Osteocyte (in vitro differentiated cells): ENCODE measurements around the gene STX5. TPM values are rescaled to one million over a fixed set of nuclear protein-coding genes. Genes with fewer than 3 reads are reported as not detected.

Experiments used
- DNase-seq: peaks from one replicate; pipeline ENCODE4 v3.0.0; 2021; ENCODE audit warnings: mixed read lengths; ENCODE audit not compliant: unreplicated experiment; ENCODE audit errors: extremely low spot score
- H3K27ac Mint-ChIP-seq: one replicate; pipeline ENCODE4 v1.8.0; 2021; ENCODE audit warnings: mild to moderate bottlenecking, mixed read lengths; ENCODE audit not compliant: unreplicated experiment
- H3K27me3 Mint-ChIP-seq: one replicate; pipeline ENCODE4 v1.8.0; 2021; ENCODE audit warnings: mixed read lengths; ENCODE audit not compliant: unreplicated experiment
- H3K36me3 Mint-ChIP-seq: one replicate; pipeline ENCODE4 v1.8.0; 2021; ENCODE audit warnings: mixed read lengths; ENCODE audit not compliant: unreplicated experiment
- H3K4me1 Mint-ChIP-seq: one replicate; pipeline ENCODE4 v1.8.0; 2021; ENCODE audit warnings: mixed read lengths; ENCODE audit not compliant: unreplicated experiment
- H3K4me3 Mint-ChIP-seq: one replicate; pipeline ENCODE4 v1.8.0; 2021; ENCODE audit warnings: mild to moderate bottlenecking, moderate library complexity, mixed read lengths; ENCODE audit not compliant: unreplicated experiment
- H3K9me3 Mint-ChIP-seq: one replicate; pipeline ENCODE4 v1.8.0; 2021; ENCODE audit warnings: mixed read lengths; ENCODE audit not compliant: unreplicated experiment
- total RNA-seq: library from RNA; stranded (reverse); gene quantifications from 2 replicates; pipeline ENCODE4 v1.2.1, GENCODE V29; 2021
- TF ChIP-seq, protein P1 (sequence below): fragments of 200-600 bp; sonication (generic); IDR thresholded peaks from 2 replicates; pipeline ENCODE4 v1.5.0; 2021; ENCODE audit warnings: antibody characterized with exemption, mild to moderate bottlenecking, moderate library complexity

STX5 gene
- total RNA-seq, 1 donor from 2014 or later, result 71.0 TPM

DNA sequence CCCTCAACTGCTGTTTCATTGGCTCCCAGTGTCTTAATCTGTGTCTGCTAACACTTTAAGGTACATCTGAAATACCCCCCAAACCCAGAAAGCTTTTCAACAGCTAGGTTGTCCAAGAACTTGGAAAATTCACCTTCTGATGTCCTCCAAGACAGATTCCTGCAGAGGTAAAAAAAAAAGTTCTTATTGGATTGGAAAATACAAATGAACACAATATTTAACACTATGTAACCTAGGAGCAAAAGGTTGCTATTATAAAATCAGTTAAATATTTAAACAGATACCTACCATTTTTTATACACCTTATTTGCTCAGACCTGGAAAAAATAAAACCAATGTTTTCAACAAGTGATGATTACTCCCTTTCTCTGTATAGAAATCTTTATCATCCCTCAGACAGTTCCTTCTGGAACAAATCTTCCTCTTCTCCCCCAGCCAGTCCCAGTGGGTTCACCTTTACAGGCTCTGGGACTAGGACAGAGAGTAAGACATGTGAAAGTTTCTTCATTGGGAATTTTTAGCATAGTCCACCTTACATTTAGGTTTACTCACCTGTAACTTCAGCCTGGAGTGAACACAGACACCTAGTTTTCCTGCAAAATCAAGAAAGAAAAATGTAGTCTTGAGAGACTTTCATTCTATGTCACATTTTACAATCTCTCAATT is 20.8 kb upstream of the STX5 start:
- no peak for DNase-seq
- H3K4me3 Mint-ChIP-seq, result no peak overlapping the region
- no peak overlapping the region for H3K27ac Mint-ChIP-seq
- TF ChIP-seq, protein P1, sequence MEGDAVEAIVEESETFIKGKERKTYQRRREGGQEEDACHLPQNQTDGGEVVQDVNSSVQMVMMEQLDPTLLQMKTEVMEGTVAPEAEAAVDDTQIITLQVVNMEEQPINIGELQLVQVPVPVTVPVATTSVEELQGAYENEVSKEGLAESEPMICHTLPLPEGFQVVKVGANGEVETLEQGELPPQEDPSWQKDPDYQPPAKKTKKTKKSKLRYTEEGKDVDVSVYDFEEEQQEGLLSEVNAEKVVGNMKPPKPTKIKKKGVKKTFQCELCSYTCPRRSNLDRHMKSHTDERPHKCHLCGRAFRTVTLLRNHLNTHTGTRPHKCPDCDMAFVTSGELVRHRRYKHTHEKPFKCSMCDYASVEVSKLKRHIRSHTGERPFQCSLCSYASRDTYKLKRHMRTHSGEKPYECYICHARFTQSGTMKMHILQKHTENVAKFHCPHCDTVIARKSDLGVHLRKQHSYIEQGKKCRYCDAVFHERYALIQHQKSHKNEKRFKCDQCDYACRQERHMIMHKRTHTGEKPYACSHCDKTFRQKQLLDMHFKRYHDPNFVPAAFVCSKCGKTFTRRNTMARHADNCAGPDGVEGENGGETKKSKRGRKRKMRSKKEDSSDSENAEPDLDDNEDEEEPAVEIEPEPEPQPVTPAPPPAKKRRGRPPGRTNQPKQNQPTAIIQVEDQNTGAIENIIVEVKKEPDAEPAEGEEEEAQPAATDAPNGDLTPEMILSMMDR, result no peak
- H3K27me3 Mint-ChIP-seq, result no peaks in the 10 kb centered on the region
- H3K9me3 Mint-ChIP-seq, result no peaks in the 10 kb centered on the region
- H3K4me1 Mint-ChIP-seq, result peaks cover 40% of the 10 kb centered on the region
- H3K36me3 Mint-ChIP-seq, result peaks cover 37% of the 10 kb centered on the region

DNA sequence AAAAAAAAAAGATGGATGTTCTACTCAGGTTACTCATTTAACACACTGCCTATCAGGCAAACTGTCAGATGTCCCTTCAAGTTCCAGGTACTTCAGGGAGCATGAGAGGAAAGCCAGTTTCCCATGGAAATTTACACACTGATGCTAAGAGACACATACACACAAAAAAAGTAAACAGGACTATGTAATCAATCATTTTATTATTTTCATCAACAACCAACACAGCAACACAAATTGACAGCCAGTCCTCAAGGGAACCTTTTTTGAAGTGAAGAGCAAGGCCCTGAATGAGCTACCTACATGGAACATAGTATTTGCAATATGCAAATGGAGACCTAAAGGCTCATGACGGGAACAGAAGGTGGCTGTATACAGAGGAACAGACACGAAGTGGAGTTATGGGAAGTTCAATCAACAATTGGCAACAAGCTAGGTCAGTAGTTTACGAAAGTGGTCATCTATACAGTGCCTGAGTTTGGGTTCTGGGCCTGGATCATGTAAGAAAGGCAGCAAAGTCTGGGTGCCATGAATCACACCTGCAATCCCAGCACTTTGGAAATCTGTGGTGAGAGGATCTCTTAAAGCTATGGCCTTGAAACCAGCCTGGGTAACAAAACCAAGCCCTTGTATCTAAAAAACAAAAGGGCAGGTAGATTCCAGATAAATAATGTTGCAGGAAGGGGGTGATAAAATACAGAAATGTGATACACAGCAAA is 20.1 kb upstream of the STX5 start:
- H3K4me1 Mint-ChIP-seq, result peaks cover 34% of the 10 kb centered on the region
- H3K4me3 Mint-ChIP-seq, result no peak overlapping the region
- no peak overlapping the region for H3K27ac Mint-ChIP-seq

DNA sequence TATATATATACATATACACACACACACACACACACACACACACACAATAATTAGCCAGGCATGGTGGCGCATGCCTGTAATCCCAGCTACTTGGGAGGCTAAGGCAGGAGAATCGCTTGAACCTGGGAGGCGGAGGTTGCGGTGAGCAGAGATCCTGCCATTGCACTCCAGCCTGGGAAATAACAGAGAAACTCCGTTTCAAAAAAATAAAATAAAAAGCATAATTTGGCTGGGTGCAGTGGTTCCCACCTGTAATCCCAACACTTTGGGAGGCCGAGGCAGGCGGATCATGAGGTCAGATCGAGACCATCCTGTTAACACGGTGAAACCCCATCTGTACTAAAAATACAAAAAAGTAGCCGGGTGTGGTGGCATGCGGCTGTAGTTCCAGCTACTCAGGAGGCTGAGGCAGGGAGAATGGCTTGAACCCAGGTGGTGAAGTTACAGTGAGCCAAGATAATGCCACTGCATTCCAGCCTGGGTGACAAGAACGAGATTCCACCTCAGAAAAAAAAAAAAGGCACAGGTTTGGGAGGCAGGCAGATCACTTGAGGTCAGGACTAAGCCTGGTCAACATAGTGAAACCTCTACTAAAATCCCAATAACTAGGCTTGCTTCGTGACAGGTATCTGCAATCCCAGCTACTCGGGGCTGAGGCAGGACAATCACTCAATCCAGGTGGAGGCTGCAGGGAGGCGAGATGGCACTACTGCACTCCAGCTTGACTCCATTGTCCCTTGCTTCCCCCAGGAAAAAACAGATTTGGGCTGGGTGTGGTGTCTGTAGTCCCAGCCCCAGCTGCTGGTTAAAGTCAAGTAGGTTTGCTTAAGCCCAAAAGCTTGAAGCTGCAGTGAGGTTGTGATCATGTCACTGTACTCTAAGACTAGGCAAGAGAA is 19.3 kb upstream of the STX5 start:
- Mint-ChIP-seq H3K9me3 (no peaks in the 10 kb centered on the region), H3K27me3 (no peaks in the 10 kb centered on the region), H3K36me3 (peaks cover 37% of the 10 kb centered on the region), H3K4me1 (peaks cover 30% of the 10 kb centered on the region), H3K4me3 (no peak overlapping the region), H3K27ac (no peak overlapping the region)
- TF ChIP-seq, protein P1, result no peak
- no peak for DNase-seq

More for the DNA sequence above, 20.1 kb upstream of the STX5 start:
- Mint-ChIP-seq H3K36me3 (peaks cover 37% of the 10 kb centered on the region), H3K27me3 (no peaks in the 10 kb centered on the region), H3K9me3 (no peaks in the 10 kb centered on the region)
- TF ChIP-seq, protein P1, result no peak
- no peak for DNase-seq

DNA sequence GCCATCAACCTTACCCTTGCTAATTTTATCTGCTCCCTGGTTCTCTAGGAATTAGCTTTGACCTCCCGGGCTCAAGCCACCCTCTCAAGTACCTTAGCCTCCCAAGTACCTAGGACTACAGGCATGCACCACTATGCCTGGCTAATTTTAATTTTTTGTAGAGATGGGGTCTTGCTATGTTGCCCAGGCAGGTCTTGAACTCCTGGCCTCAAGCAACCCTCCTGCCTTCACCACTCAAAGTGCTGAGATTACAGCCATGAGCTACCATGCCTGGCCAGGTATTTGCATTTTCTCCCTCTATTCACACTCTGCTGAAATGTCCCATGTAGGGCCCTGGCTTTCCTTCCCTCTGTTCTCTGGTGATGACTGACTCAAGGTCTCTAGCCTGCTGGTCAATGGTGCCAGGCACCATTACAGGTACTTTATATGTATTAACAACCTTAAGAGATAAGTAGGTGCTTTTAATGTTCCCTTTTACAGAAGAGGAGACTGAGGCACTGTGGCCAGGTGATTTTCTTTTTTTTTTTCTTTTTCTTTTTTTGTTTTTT is 16.0 kb upstream of the STX5 start:
- peaks cover 7% of the 10 kb centered on the region for H3K4me1 Mint-ChIP-seq
- H3K27ac Mint-ChIP-seq, result no peak overlapping the region
- peaks cover 14% of the 10 kb centered on the region for H3K36me3 Mint-ChIP-seq
- TF ChIP-seq, protein P1, result no peak
- no peak for DNase-seq
- no peaks in the 10 kb centered on the region for H3K27me3 Mint-ChIP-seq
- H3K9me3 Mint-ChIP-seq, result no peaks in the 10 kb centered on the region
- no peak overlapping the region for H3K4me3 Mint-ChIP-seq
